Breast epithelium (tissue), 4 donors: Measurements from ENCODE around the gene HDDC3. TPM values are rescaled to one million over a fixed set of nuclear protein-coding genes. Genes with fewer than 3 reads are reported as not detected.
"Not testable (repeated sequence)": the region's sequence is repeated elsewhere in the genome, so short reads cannot be mapped to it uniquely, and the experiment has no call there.

Experiments used
- DNase-seq, 2 donors: peaks; one replicate each; pipeline ENCODE4 v3.0.0-alpha.2; 2019; ENCODE audit warnings: low spot score in 2 of 2
- H3K27ac ChIP-seq, 2 donors: fragments of 200-600 bp; sonication (generic) in 1 of 2; one replicate each; pipeline ENCODE4 v1.5.1; 2016 to 2019; ENCODE audit warnings: mild to moderate bottlenecking in 1 of 2
- H3K27me3 ChIP-seq, 2 donors: fragments of 200-600 bp; sonication (generic) in 1 of 2; one replicate each; pipeline versions ENCODE4 v1.5.1 to v1.6.0; 2017 to 2019; ENCODE audit warnings: control low read depth in 1 of 2, mild to moderate bottlenecking in 1 of 2
- H3K36me3 ChIP-seq: fragments of 200-600 bp; one replicate; pipeline ENCODE4 v1.5.1; 2019
- H3K4me1 ChIP-seq, 2 donors: fragments of 200-600 bp; sonication (generic); one replicate each; pipeline ENCODE4 v1.5.1; 2016 to 2019; ENCODE audit warnings: control low read depth in 1 of 2
- H3K4me3 ChIP-seq, 3 donors: fragments of 200-600 bp; sonication (generic); 1 replicate in 2 of 3; 2 replicates in 1 of 3; pipeline ENCODE4 v1.5.1; 2016 to 2019; ENCODE audit warnings: mild to moderate bottlenecking in 3 of 3, moderate library complexity in 2 of 3
- H3K9me3 ChIP-seq, 2 donors: fragments of 200-600 bp; sonication (generic) in 1 of 2; one replicate each; pipeline ENCODE4 v1.5.1; 2016 to 2019; ENCODE audit warnings: control low read depth in 1 of 2
- CTCF ChIP-seq, 3 donors: fragments of 450-650 bp; IDR thresholded peaks; one replicate each; pipeline ENCODE4 v1.5.1; 2016 to 2017; ENCODE audit warnings: antibody characterized with exemption in 3 of 3, mild to moderate bottlenecking in 3 of 3, moderate library complexity in 3 of 3
- POLR2A ChIP-seq: fragments of 450-650 bp; IDR thresholded peaks from one replicate; pipeline ENCODE4 v1.6.1; 2016; ENCODE audit warnings: antibody characterized with exemption, mild to moderate bottlenecking, moderate library complexity
- POLR2AphosphoS5 ChIP-seq, 3 donors: sonication (generic); formaldehyde crosslinking; IDR thresholded peaks; one replicate each; pipeline ENCODE4 v1.6.1; 2017; ENCODE audit warnings: antibody characterized with exemption in 3 of 3
- intact Hi-C: fragments of 100-400 bp; cut with DNase I; formaldehyde crosslinking; loops from one replicate; pipeline ENCODE4 v1.15.1; 2023; ENCODE audit warnings: low total_unique reads
- total RNA-seq, 3 donors: library from RNA; depleted of rRNA; stranded (reverse); fragments of >200 nt; gene quantifications; one replicate each; pipeline ENCODE4 v1.1.0, GENCODE V29; 2016

HDDC3 gene
- total RNA-seq, 3 donors from 2014 or later, result 19.0 to 22.3 (median 19.4) TPM

GRCh38 chr15:90911906-90912769, 20.2 kb downstream of the HDDC3 start:
- Histone ChIP-seq H3K36me3 (peaks cover 20% of the 10 kb centered on the region), H3K27ac (no peak overlapping the region), H3K27me3 (no peaks in the 10 kb centered on the region), H3K9me3 (no peaks in the 10 kb centered on the region), H3K4me3 (no peak overlapping the region), H3K4me1 (no peaks in the 10 kb centered on the region)
- TF ChIP-seq CTCF (IDR thresholded peaks at IDR 0.05), result no peak
- intact Hi-C loops, result no loop called here
- no peak for DNase-seq

DNA sequence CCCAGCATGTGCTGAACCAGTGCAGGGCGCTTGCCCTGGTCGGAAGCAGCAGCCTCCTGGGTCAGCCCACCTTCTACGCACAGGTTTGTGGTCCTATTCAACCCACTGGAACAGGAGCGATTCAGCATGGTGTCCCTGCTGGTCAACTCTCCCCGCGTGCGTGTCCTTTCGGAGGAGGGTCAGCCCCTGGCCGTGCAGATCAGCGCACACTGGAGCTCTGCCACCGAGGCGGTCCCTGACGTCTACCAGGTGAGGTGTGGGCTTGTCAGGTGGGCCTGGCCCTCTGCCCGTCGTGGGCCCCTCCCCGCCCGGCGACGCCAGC, 21.1 kb downstream of the HDDC3 start:
- H3K27ac ChIP-seq, result no peak overlapping the region
- H3K9me3 ChIP-seq, result no peaks in the 10 kb centered on the region
- no peaks in the 10 kb centered on the region for H3K4me1 ChIP-seq
- intact Hi-C loops, result no loop called here
- TF ChIP-seq CTCF (IDR thresholded peaks at IDR 0.05), result no peak
- no peak for TF ChIP-seq POLR2A
- no peak for TF ChIP-seq POLR2AphosphoS5 (IDR thresholded peaks at IDR 0.05)
- H3K36me3 ChIP-seq, result peaks cover 25% of the 10 kb centered on the region
- DNase-seq, result no peak
- H3K27me3 ChIP-seq, result no peaks in the 10 kb centered on the region
- no peak overlapping the region for H3K4me3 ChIP-seq

- Histone ChIP-seq H3K36me3 (peaks cover 25% of the 10 kb centered on the region), H3K4me1 (no peaks in the 10 kb centered on the region), H3K4me3 (no peak overlapping the region), H3K27me3 (no peaks in the 10 kb centered on the region), H3K9me3 (no peaks in the 10 kb centered on the region), H3K27ac (no peak overlapping the region)
- intact Hi-C loops, result no loop called here
- no peak for DNase-seq
- TF ChIP-seq CTCF (IDR thresholded peaks at IDR 0.05), result no peak
- no peak for TF ChIP-seq POLR2A
- no peak for TF ChIP-seq POLR2AphosphoS5 (IDR thresholded peaks at IDR 0.05)
These were observed 21.7 kb downstream of the HDDC3 start for GRCh38 chr15:90910441-90911301.

GRCh38 chr15:90909976-90910375, 22.4 kb downstream of the HDDC3 start:
- TF ChIP-seq POLR2AphosphoS5 (IDR thresholded peaks at IDR 0.05) (no peak), POLR2A (no peak), CTCF (IDR thresholded peaks at IDR 0.05) (no peak)
- H3K27me3 ChIP-seq, result no peaks in the 10 kb centered on the region
- no peak for DNase-seq
- intact Hi-C loops, result no loop called here
- no peak overlapping the region for H3K4me3 ChIP-seq
- H3K36me3 ChIP-seq, result peaks cover 25% of the 10 kb centered on the region
- H3K27ac ChIP-seq, result no peak overlapping the region
- no peaks in the 10 kb centered on the region for H3K9me3 ChIP-seq
- no peaks in the 10 kb centered on the region for H3K4me1 ChIP-seq

GRCh38 chr15:90909449-90909848, 22.9 kb downstream of the HDDC3 start:
- intact Hi-C loops, H3K4me3 ChIP-seq, H3K27ac ChIP-seq, H3K27me3 ChIP-seq, H3K4me1 ChIP-seq, DNase-seq, H3K9me3 ChIP-seq: not testable (repeated sequence)
- H3K36me3 ChIP-seq, result peaks cover 25% of the 10 kb centered on the region
